Small intestine (tissue), 7 donors: Measurements from ENCODE around the gene NHS. TPM values are rescaled to one million over a fixed set of nuclear protein-coding genes. Genes with fewer than 3 reads are reported as not detected.

Experiments used
- DNase-seq, 2 donors: peaks; one replicate each; pipeline versions ENCODE4 v3.0.0 to v3.0.0-alpha.2; 2013
- FAIRE-seq: peaks from 2 replicates; lab custom pipeline; 2012; peaks lifted over from hg19 to GRCh38; lab: Jason Lieb, UNC
- H3K27ac ChIP-seq, 3 donors: one replicate each; pipeline ENCODE4 v1.5.1; 2013; ENCODE audit warnings: low read length in 2 of 3, mild to moderate bottlenecking in 2 of 3, control low read depth in 1 of 3, inconsistent platforms in 1 of 3, low read depth in 1 of 3, moderate library complexity in 1 of 3
- H3K27me3 ChIP-seq, 3 donors: one replicate each; pipeline ENCODE4 v1.6.1; 2013; ENCODE audit warnings: low read length in 3 of 3, inconsistent platforms in 1 of 3; ENCODE audit not compliant: control insufficient read depth in 3 of 3, insufficient read depth in 3 of 3
- H3K36me3 ChIP-seq, 3 donors: one replicate each; pipeline ENCODE4 v1.6.1; 2013; ENCODE audit warnings: low read length in 3 of 3, inconsistent platforms in 1 of 3, low read depth in 1 of 3, mild to moderate bottlenecking in 1 of 3, moderate library complexity in 1 of 3; ENCODE audit not compliant: control insufficient read depth in 3 of 3, insufficient read depth in 2 of 3
- H3K4me1 ChIP-seq, 3 donors: one replicate each; pipeline ENCODE4 v1.6.1; 2013; ENCODE audit warnings: low read length in 2 of 3, inconsistent platforms in 1 of 3, low read depth in 1 of 3, mild to moderate bottlenecking in 1 of 3, moderate library complexity in 1 of 3; ENCODE audit not compliant: control insufficient read depth in 3 of 3, insufficient read depth in 2 of 3
- H3K4me3 ChIP-seq, 3 donors: one replicate each; pipeline ENCODE4 v1.5.1; 2013; ENCODE audit warnings: low read length in 3 of 3, control low read depth in 1 of 3, inconsistent platforms in 1 of 3, low read depth in 1 of 3, mild to moderate bottlenecking in 1 of 3, moderate library complexity in 1 of 3
- H3K9me3 ChIP-seq, 2 donors: one replicate each; pipeline ENCODE4 v1.6.1; 2013; ENCODE audit warnings: low read depth in 1 of 2, low read length in 1 of 2; ENCODE audit not compliant: control insufficient read depth in 2 of 2, insufficient read depth in 1 of 2
- WGBS, 3 donors: extraction: QIAGEN DNeasy Blood & Tissue Kit; methylation state at CpG; one replicate each; pipeline ENCODE4 v1.1.7; 2013; 5-methylcytosine and 5-hydroxymethylcytosine counted together
- polyA plus RNA-seq, 4 donors: library from polyadenylated mRNA; stranded (reverse) in 3 of 4; unstranded in 1 of 4; fragments of 200-250 nt in 3 of 4; fragments of 120-200 nt in 1 of 4; gene quantifications; one replicate each; pipeline versions ENCODE4 v1.2.1 to v1.2.3, GENCODE V29; 2013
- donor health status: healthy with polysubstance abuse.
- donor health status: control.
- donor health status: control.
- donor health status: Bipolar disorder and iron deficiency.
- donor health status: healthy.

The NHS gene
- polyA plus RNA-seq, 4 donors, result under 0.01 to 5.8 (median 0.79) TPM

GRCh38 chrX:17410651-17411050 lies 35.7 kb downstream of the NHS start:
- WGBS, 3 donors, result 67 to 84% (median 71%) methylated on average over 2 of the region's 2 CpGs
- Histone ChIP-seq H3K4me3 (no peak overlapping the region), H3K27ac (no peak overlapping the region), H3K9me3 (no peaks in the 10 kb centered on the region), H3K27me3 (no peaks in the 10 kb centered on the region), H3K36me3 (no peaks in the 10 kb centered on the region), H3K4me1 (peaks cover 0 to 6% (median 2%) of the 10 kb centered on the region in 3 donors)
- DNase-seq (no peak), FAIRE-seq (no peak)

- Histone ChIP-seq H3K36me3 (no peaks in the 10 kb centered on the region), H3K4me3 (no peak overlapping the region), H3K4me1 (peaks cover 0 to 8% (median 4%) of the 10 kb centered on the region in 3 donors), H3K27me3 (no peaks in the 10 kb centered on the region), H3K9me3 (no peaks in the 10 kb centered on the region), H3K27ac (no peak overlapping the region)
- FAIRE-seq (no peak), DNase-seq (no peak)
- WGBS, 3 donors, result 88 to 91% (median 89%) methylated on average over 4 of the region's 4 CpGs
Measured at GRCh38 chrX:17411205-17411604, 36.2 kb downstream of the NHS start.

GRCh38 chrX:17412692-17413091 lies 37.7 kb downstream of the NHS start:
- 73 to 75% (median 73%) methylated on average over 4 of the region's 4 CpGs for WGBS, 3 donors
- Histone ChIP-seq H3K4me3 (no peak overlapping the region), H3K4me1 (peaks cover 0 to 8% (median 4%) of the 10 kb centered on the region in 3 donors), H3K27me3 (no peaks in the 10 kb centered on the region), H3K9me3 (no peaks in the 10 kb centered on the region), H3K27ac (no peak overlapping the region), H3K36me3 (no peaks in the 10 kb centered on the region)
- FAIRE-seq, result no peak
- DNase-seq, result no peak

- FAIRE-seq, result no peak
- no peaks in the 10 kb centered on the region for H3K27me3 ChIP-seq
- peaks cover 0 to 8% (median 4%) of the 10 kb centered on the region in 3 donors for H3K4me1 ChIP-seq
- no peak for DNase-seq
- H3K9me3 ChIP-seq, result no peaks in the 10 kb centered on the region
- H3K36me3 ChIP-seq, result no peaks in the 10 kb centered on the region
- 52 to 62% (median 56%) methylated on average over 4 of the region's 4 CpGs for WGBS, 3 donors
- no peak overlapping the region for H3K27ac ChIP-seq
- H3K4me3 ChIP-seq, result no peak overlapping the region
Measured at GRCh38 chrX:17413228-17413627, 38.2 kb downstream of the NHS start.

- no peak for DNase-seq
- no peak overlapping the region for H3K27ac ChIP-seq
- no peak for FAIRE-seq
- WGBS, 3 donors, result 73 to 87% (median 80%) methylated on average over 7 of the region's 7 CpGs
- H3K36me3 ChIP-seq, result no peaks in the 10 kb centered on the region
- H3K9me3 ChIP-seq, result no peaks in the 10 kb centered on the region
- H3K27me3 ChIP-seq, result no peaks in the 10 kb centered on the region
- no peak overlapping the region for H3K4me3 ChIP-seq
- peaks cover 0 to 8% (median 4%) of the 10 kb centered on the region in 3 donors for H3K4me1 ChIP-seq
Measured at GRCh38 chrX:17414027-17414658, 39.1 kb downstream of the NHS start.

- FAIRE-seq, result no peak
Measured at GRCh38 chrX:17414839-17415238, 39.8 kb downstream of the NHS start.

GRCh38 chrX:17415242-17415810 lies 40.3 kb downstream of the NHS start:
- Histone ChIP-seq H3K36me3 (no peaks in the 10 kb centered on the region), H3K9me3 (no peaks in the 10 kb centered on the region), H3K27ac (no peak overlapping the region), H3K4me1 (peaks cover 0 to 8% (median 4%) of the 10 kb centered on the region in 3 donors), H3K27me3 (no peaks in the 10 kb centered on the region), H3K4me3 (no peak overlapping the region)
- 37 to 46% (median 37%) methylated on average over 3 of the region's 3 CpGs for WGBS, 3 donors
- FAIRE-seq (no peak), DNase-seq (no peak)

More at GRCh38 chrX:17414839-17415238, 39.8 kb downstream of the NHS start:
- H3K4me1 ChIP-seq, result peaks cover 0 to 8% (median 4%) of the 10 kb centered on the region in 3 donors
- no peak overlapping the region for H3K4me3 ChIP-seq
- peak; percentile 31 to 32 for DNase-seq
- 9 to 24% (median 24%) methylated on average over 6 of the region's 6 CpGs for WGBS, 3 donors
- H3K27me3 ChIP-seq, result no peaks in the 10 kb centered on the region
- no peaks in the 10 kb centered on the region for H3K9me3 ChIP-seq
- no peak overlapping the region for H3K27ac ChIP-seq
- no peaks in the 10 kb centered on the region for H3K36me3 ChIP-seq

- no peak overlapping the region for H3K27ac ChIP-seq
- H3K9me3 ChIP-seq, result no peaks in the 10 kb centered on the region
- FAIRE-seq, result no peak
- H3K27me3 ChIP-seq, result no peaks in the 10 kb centered on the region
- no peak for DNase-seq
- no peaks in the 10 kb centered on the region for H3K36me3 ChIP-seq
- H3K4me1 ChIP-seq, result peaks cover 0 to 8% (median 4%) of the 10 kb centered on the region in 3 donors
- no peak overlapping the region for H3K4me3 ChIP-seq
Measured at GRCh38 chrX:17417372-17417771, 42.4 kb downstream of the NHS start.
